Measurements from ENCODE around the gene ENTREP3. TPM values are rescaled to one million over a fixed set of nuclear protein-coding genes. Genes with fewer than 3 reads are reported as not detected.

ENTREP3 gene
- total and polyA plus RNA-seq, 9 donors = 4.2 to 21.7 (median 16.7) TPM

GRCh38 chr1:155210314-155211104 lies 44.8 kb downstream of the ENTREP3 start:
- H3K27ac ChIP-seq (ENCODE audit: low read length) = peak overlapping the region; percentile 26
- H3K9me3 ChIP-seq (replicated peaks; ENCODE audit: control insufficient read depth, low read depth, low read length) = no peaks in the 10 kb centered on the region
- no peak overlapping the region for H3K4me3 ChIP-seq (ENCODE audit: low read length)
- H3K27me3 ChIP-seq (ENCODE audit: control insufficient read depth, insufficient read depth, low read length) = no peaks in the 10 kb centered on the region
- DNase-seq = no peak
- H3K4me1 ChIP-seq (ENCODE audit: control insufficient read depth, insufficient read depth, low read length) = peaks cover 31% of the 10 kb centered on the region
- H3K36me3 ChIP-seq (ENCODE audit: control insufficient read depth, insufficient read depth, low read length) = peaks cover 10% of the 10 kb centered on the region
- 67% methylated on average over 1 of the region's 4 CpGs for WGBS (ENCODE audit: insufficient coverage)

GRCh38 chr1:155209312-155209721 lies 46.0 kb downstream of the ENTREP3 start:
- peaks cover 17% of the 10 kb centered on the region for H3K36me3 ChIP-seq (ENCODE audit: control insufficient read depth, insufficient read depth, low read length)
- no peaks in the 10 kb centered on the region for H3K9me3 ChIP-seq (replicated peaks; ENCODE audit: control insufficient read depth, low read depth, low read length)
- peak overlapping the region; percentile 88 for H3K4me3 ChIP-seq (ENCODE audit: low read length)
- DNase-seq = no peak
- peaks cover 31% of the 10 kb centered on the region for H3K4me1 ChIP-seq (ENCODE audit: control insufficient read depth, insufficient read depth, low read length)
- H3K27me3 ChIP-seq (ENCODE audit: control insufficient read depth, insufficient read depth, low read length) = no peaks in the 10 kb centered on the region
- 3% methylated on average over 10 of the region's 13 CpGs for WGBS (ENCODE audit: insufficient coverage)
- H3K27ac ChIP-seq (ENCODE audit: low read length) = peak overlapping the region; percentile 100

- 0% methylated on average over 64 of the region's 64 CpGs for WGBS (ENCODE audit: insufficient coverage)
- H3K27me3 ChIP-seq (ENCODE audit: control insufficient read depth, insufficient read depth, low read length) = no peaks in the 10 kb centered on the region
Measured at GRCh38 chr1:155208541-155209311, 46.6 kb downstream of the ENTREP3 start, which contains the start of gene MTX1. TSS of gene MTX1 (plus strand) at chr1:155208695. CDS start at chr1:155208805, 110 bp downstream.

GRCh38 chr1:155207806-155208540 lies 47.3 kb downstream of the ENTREP3 start, which contains the start of gene THBS3:
TSS of gene THBS3 (minus strand) at chr1:155207897. CDS start at chr1:155207876, 21 bp downstream.
- Histone ChIP-seq H3K36me3 (ENCODE audit: control insufficient read depth, insufficient read depth, low read length) (peaks cover 30% of the 10 kb centered on the region), H3K4me1 (ENCODE audit: control insufficient read depth, insufficient read depth, low read length) (peaks cover 31% of the 10 kb centered on the region), H3K27me3 (ENCODE audit: control insufficient read depth, insufficient read depth, low read length) (no peaks in the 10 kb centered on the region), H3K9me3 (replicated peaks; ENCODE audit: control insufficient read depth, low read depth, low read length) (no peaks in the 10 kb centered on the region), H3K4me3 (ENCODE audit: low read length) (peak within 1 kb of the TSS; percentile 88), H3K27ac (ENCODE audit: low read length) (peak within 1 kb of the TSS; percentile 100)
- whole genome bisulfite sequencing (ENCODE audit: insufficient coverage) = 2% methylated on average over 12 of the region's 17 CpGs
- DNase-seq = peak; percentile 90

More at GRCh38 chr1:155208541-155209311, 46.6 kb downstream of the ENTREP3 start, which contains the start of gene MTX1:
- Histone ChIP-seq H3K4me1 (ENCODE audit: control insufficient read depth, insufficient read depth, low read length) (peaks cover 31% of the 10 kb centered on the region), H3K9me3 (replicated peaks; ENCODE audit: control insufficient read depth, low read depth, low read length) (no peaks in the 10 kb centered on the region), H3K36me3 (ENCODE audit: control insufficient read depth, insufficient read depth, low read length) (peaks cover 23% of the 10 kb centered on the region), H3K4me3 (ENCODE audit: low read length) (peak within 1 kb of the TSS; percentile 88), H3K27ac (ENCODE audit: low read length) (peak within 1 kb of the TSS; percentile 100)
- DNase-seq = peak; percentile 98

- peak; percentile 90 for DNase-seq
- Histone ChIP-seq H3K9me3 (replicated peaks; ENCODE audit: control insufficient read depth, low read depth, low read length) (no peaks in the 10 kb centered on the region), H3K27ac (ENCODE audit: low read length) (peak overlapping the region; percentile 100), H3K27me3 (ENCODE audit: control insufficient read depth, insufficient read depth, low read length) (no peaks in the 10 kb centered on the region), H3K4me1 (ENCODE audit: control insufficient read depth, insufficient read depth, low read length) (peaks cover 31% of the 10 kb centered on the region), H3K36me3 (ENCODE audit: control insufficient read depth, insufficient read depth, low read length) (peaks cover 38% of the 10 kb centered on the region), H3K4me3 (ENCODE audit: low read length) (peak overlapping the region; percentile 88)
- WGBS (ENCODE audit: insufficient coverage) = 8% methylated on average over 13 of the region's 13 CpGs
Measured at GRCh38 chr1:155206891-155207805, 48.1 kb downstream of the ENTREP3 start.

GRCh38 chr1:155205969-155206593 lies 49.2 kb downstream of the ENTREP3 start:
- Histone ChIP-seq H3K4me3 (ENCODE audit: low read length) (no peak overlapping the region), H3K9me3 (replicated peaks; ENCODE audit: control insufficient read depth, low read depth, low read length) (no peaks in the 10 kb centered on the region), H3K36me3 (ENCODE audit: control insufficient read depth, insufficient read depth, low read length) (peaks cover 49% of the 10 kb centered on the region), H3K27ac (ENCODE audit: low read length) (peak overlapping the region; percentile 100), H3K27me3 (ENCODE audit: control insufficient read depth, insufficient read depth, low read length) (no peaks in the 10 kb centered on the region), H3K4me1 (ENCODE audit: control insufficient read depth, insufficient read depth, low read length) (peaks cover 31% of the 10 kb centered on the region)
- DNase-seq = no peak
- WGBS (ENCODE audit: insufficient coverage) = 72% methylated on average over 4 of the region's 9 CpGs

GRCh38 chr1:155205035-155205434 lies 50.2 kb downstream of the ENTREP3 start:
- DNase-seq = no peak
- H3K9me3 ChIP-seq (replicated peaks; ENCODE audit: control insufficient read depth, low read depth, low read length) = no peaks in the 10 kb centered on the region
- H3K27me3 ChIP-seq (ENCODE audit: control insufficient read depth, insufficient read depth, low read length) = no peaks in the 10 kb centered on the region
- H3K36me3 ChIP-seq (ENCODE audit: control insufficient read depth, insufficient read depth, low read length) = peaks cover 57% of the 10 kb centered on the region
- H3K27ac ChIP-seq (ENCODE audit: low read length) = no peak overlapping the region
- no peak overlapping the region for H3K4me3 ChIP-seq (ENCODE audit: low read length)
- peaks cover 31% of the 10 kb centered on the region for H3K4me1 ChIP-seq (ENCODE audit: control insufficient read depth, insufficient read depth, low read length)
- WGBS (ENCODE audit: insufficient coverage) = 92% methylated on average over 8 of the region's 14 CpGs

- peaks cover 21% of the 10 kb centered on the region for H3K4me1 ChIP-seq (ENCODE audit: control insufficient read depth, insufficient read depth, low read length)
- H3K27ac ChIP-seq (ENCODE audit: low read length) = no peak overlapping the region
- no peaks in the 10 kb centered on the region for H3K27me3 ChIP-seq (ENCODE audit: control insufficient read depth, insufficient read depth, low read length)
- no peak for DNase-seq
- H3K4me3 ChIP-seq (ENCODE audit: low read length) = no peak overlapping the region
- H3K36me3 ChIP-seq (ENCODE audit: control insufficient read depth, insufficient read depth, low read length) = peaks cover 73% of the 10 kb centered on the region
- 85% methylated on average over 10 of the region's 19 CpGs for WGBS (ENCODE audit: insufficient coverage)
- H3K9me3 ChIP-seq (replicated peaks; ENCODE audit: control insufficient read depth, low read depth, low read length) = no peaks in the 10 kb centered on the region
Measured at GRCh38 chr1:155202731-155203515, 52.4 kb downstream of the ENTREP3 start.
